Caco-2 (cell line): ENCODE measurements around the gene LMO1. TPM values are rescaled to one million over a fixed set of nuclear protein-coding genes. Genes with fewer than 3 reads are reported as not detected.
A peak's percentile ranks its signal among the peaks of the same experiment; 100 is the strongest.

Source experiments
- BruUV-seq: library from RNA; stranded (reverse); fragments of 400-500 nt; replicated peaks from 2 replicates; lab custom pipeline; 2021; lab: Mats Ljungman, UMichigan
- CTCF ChIA-PET: fragments of 300-600 bp; sonication (Branson Sonifier 250); formaldehyde crosslinking; loops from one replicate; lab custom pipeline; 2022; ENCODE audit warnings: antibody characterized with exemption; lab: Charles Lee
- POLR2A ChIA-PET: fragments of 300-600 bp; sonication (Branson Sonifier 250); formaldehyde crosslinking; loops from one replicate; lab custom pipeline; 2022; ENCODE audit warnings: antibody characterized with exemption; lab: Charles Lee
- DNase-seq, 2 experiments: peaks; one replicate each; pipeline versions ENCODE4 v3.0.0 to v3.0.0-alpha.2; 2020 to 2022
- H3K27me3 ChIP-seq: replicated peaks from 2 replicates; pipeline ENCODE4 v1.6.0; 2011; ENCODE audit warnings: low read length; ENCODE audit not compliant: control insufficient read depth, insufficient read depth
- H3K36me3 ChIP-seq: 2 replicates; pipeline ENCODE4 v1.5.1; 2011; ENCODE audit warnings: low read length; ENCODE audit not compliant: control insufficient read depth, insufficient read depth
- H3K4me1 ChIP-seq: fragments of 250-450 bp; sonication (Bioruptor Pico); 2 replicates; pipeline ENCODE4 v1.5.1; 2020; ENCODE audit warnings: mild to moderate bottlenecking
- H3K4me3 ChIP-seq: 2 replicates; pipeline ENCODE4 v1.5.1; 2011; ENCODE audit warnings: low read depth, mild to moderate bottlenecking, control low read depth, low read length
- H3K9me3 ChIP-seq: fragments of 250-450 bp; sonication (Bioruptor Pico); 2 replicates; pipeline ENCODE4 v1.5.1; 2020; ENCODE audit warnings: mild to moderate bottlenecking, moderate library complexity
- H3K27ac Mint-ChIP-seq: one replicate; pipeline ENCODE4 v1.8.0; 2022; ENCODE audit warnings: mixed read lengths; ENCODE audit not compliant: unreplicated experiment
- H3K27me3 Mint-ChIP-seq: one replicate; pipeline ENCODE4 v1.8.0; 2022; ENCODE audit warnings: mixed read lengths; ENCODE audit not compliant: insufficient read depth, unreplicated experiment
- H3K36me3 Mint-ChIP-seq: one replicate; pipeline ENCODE4 v1.8.0; 2022; ENCODE audit warnings: mild to moderate bottlenecking, mixed read lengths; ENCODE audit not compliant: insufficient read depth, unreplicated experiment
- H3K4me1 Mint-ChIP-seq: one replicate; pipeline ENCODE4 v1.8.0; 2022; ENCODE audit warnings: low read depth, mixed read lengths; ENCODE audit not compliant: unreplicated experiment
- H3K4me3 Mint-ChIP-seq: one replicate; pipeline ENCODE4 v1.8.0; 2022; ENCODE audit warnings: mild to moderate bottlenecking, moderate library complexity, mixed read lengths; ENCODE audit not compliant: unreplicated experiment
- H3K9me3 Mint-ChIP-seq: one replicate; pipeline ENCODE4 v1.8.0; 2022; ENCODE audit warnings: mixed read lengths; ENCODE audit not compliant: unreplicated experiment
- CTCF ChIP-seq, 2 experiments: fragments of 200-600 bp in 1 of 2; IDR thresholded peaks; 1 replicate in 1 of 2; 2 replicates in 1 of 2; pipeline versions ENCODE4 v1.5.1 to v1.8.0; 2011 to 2022; ENCODE audit warnings: antibody characterized with exemption in 1 of 2, control low read depth in 1 of 2, inconsistent platforms in 1 of 2, low read depth in 1 of 2, low read length in 1 of 2, mild to moderate bottlenecking in 1 of 2, moderate library complexity in 1 of 2; ENCODE audit not compliant: insufficient read depth in 1 of 2, severe bottlenecking in 1 of 2, unreplicated experiment in 1 of 2
- intact Hi-C: fragments of 100-400 bp; cut with micrococcal nuclease; formaldehyde crosslinking; loops from one replicate; pipeline ENCODE4 v1.10.0; 2022; ENCODE audit not compliant: unreplicated experiment
- total RNA-seq: library from RNA; stranded (reverse); gene quantifications from 2 replicates; pipeline ENCODE4 v1.2.3, GENCODE V29; 2022

Gene LMO1
- total RNA-seq, 1 experiment from 2014 or later, result not detected

DNA sequence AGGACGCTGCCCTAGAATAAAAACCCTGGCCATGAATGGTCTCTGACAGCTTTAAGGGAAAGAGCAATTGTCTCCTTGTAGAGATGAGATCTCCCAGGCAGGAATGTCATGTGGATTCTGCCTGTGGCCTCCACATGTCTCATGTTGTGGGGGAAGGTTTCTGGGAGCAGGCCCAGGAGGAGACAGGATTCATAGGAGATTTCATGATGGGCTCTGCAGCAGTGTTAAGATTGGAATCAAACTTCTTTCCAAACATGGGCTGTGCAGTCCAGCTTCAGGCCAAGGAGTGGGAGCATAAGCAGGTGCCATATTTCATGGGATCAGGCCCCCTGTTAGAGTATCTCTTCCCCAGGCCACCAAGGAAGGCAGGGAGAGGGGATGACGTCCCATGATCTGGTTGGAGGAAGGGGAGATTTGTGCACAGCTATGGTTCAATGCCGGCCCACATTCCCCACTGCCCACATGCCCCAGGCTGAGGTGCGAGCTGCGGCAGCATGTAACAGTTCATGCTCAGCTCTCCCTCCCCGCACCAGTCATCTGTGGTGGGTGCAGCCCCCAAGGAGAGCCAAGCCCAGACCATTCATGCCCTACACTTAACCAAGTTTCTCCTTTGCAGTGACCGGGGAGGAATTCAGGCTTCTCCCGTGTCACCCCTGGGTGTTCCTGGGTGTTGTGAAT lies 42.5 kb downstream of the LMO1 start:
- Histone ChIP-seq H3K27me3 (no peaks in the 10 kb centered on the region), H3K4me1 (no peaks in the 10 kb centered on the region), H3K36me3 (no peaks in the 10 kb centered on the region), H3K4me3 (no peak overlapping the region), H3K9me3 (no peaks in the 10 kb centered on the region)
- no peaks in the 10 kb centered on the region for H3K9me3 Mint-ChIP-seq
- ChIA-PET CTCF (interaction anchor here (0.6 to 1.7 kb wide), 3 partner anchors 13 to 346 kb away, joined by 3 to 9 read pairs (median 6); no protein-coding TSS in a partner anchor), POLR2A (no interaction called here)
- H3K27me3 Mint-ChIP-seq, result peaks cover 15% of the 10 kb centered on the region
- H3K36me3 Mint-ChIP-seq, result no peaks in the 10 kb centered on the region
- intact Hi-C loops, result no loop called here
- DNase-seq, result no peak
- TF ChIP-seq CTCF (IDR thresholded peaks at IDR 0.05; ENCODE audit: insufficient read depth in 1 of 2, low read depth in 1 of 2, low read length in 1 of 2, severe bottlenecking in 1 of 2, unreplicated experiment in 1 of 2), result no peak
- no peak overlapping the region for H3K27ac Mint-ChIP-seq
- no peak overlapping the region for H3K4me3 Mint-ChIP-seq
- no peaks in the 10 kb centered on the region for H3K4me1 Mint-ChIP-seq
- no TSS peak for BruUV-seq

GRCh38 chr11:8220261-8221045 lies 43.2 kb downstream of the LMO1 start:
- H3K4me1 Mint-ChIP-seq, result no peaks in the 10 kb centered on the region
- Histone ChIP-seq H3K27me3 (no peaks in the 10 kb centered on the region), H3K9me3 (no peaks in the 10 kb centered on the region), H3K36me3 (no peaks in the 10 kb centered on the region), H3K4me3 (no peak overlapping the region), H3K4me1 (no peaks in the 10 kb centered on the region)
- H3K36me3 Mint-ChIP-seq, result no peaks in the 10 kb centered on the region
- no peak for TF ChIP-seq CTCF (IDR thresholded peaks at IDR 0.05; ENCODE audit: insufficient read depth in 1 of 2, low read depth in 1 of 2, low read length in 1 of 2, severe bottlenecking in 1 of 2, unreplicated experiment in 1 of 2)
- H3K9me3 Mint-ChIP-seq, result no peaks in the 10 kb centered on the region
- DNase-seq, result no peak
- BruUV-seq, result no TSS peak
- intact Hi-C loops, result no loop called here
- ChIA-PET POLR2A (no interaction called here), CTCF (interaction anchor here (0.5 to 1.7 kb wide), 3 partner anchors 12 to 346 kb away, joined by 3 to 9 read pairs (median 6); no protein-coding TSS in a partner anchor)
- no peak overlapping the region for H3K4me3 Mint-ChIP-seq
- H3K27me3 Mint-ChIP-seq, result peaks cover 15% of the 10 kb centered on the region
- no peak overlapping the region for H3K27ac Mint-ChIP-seq

DNA sequence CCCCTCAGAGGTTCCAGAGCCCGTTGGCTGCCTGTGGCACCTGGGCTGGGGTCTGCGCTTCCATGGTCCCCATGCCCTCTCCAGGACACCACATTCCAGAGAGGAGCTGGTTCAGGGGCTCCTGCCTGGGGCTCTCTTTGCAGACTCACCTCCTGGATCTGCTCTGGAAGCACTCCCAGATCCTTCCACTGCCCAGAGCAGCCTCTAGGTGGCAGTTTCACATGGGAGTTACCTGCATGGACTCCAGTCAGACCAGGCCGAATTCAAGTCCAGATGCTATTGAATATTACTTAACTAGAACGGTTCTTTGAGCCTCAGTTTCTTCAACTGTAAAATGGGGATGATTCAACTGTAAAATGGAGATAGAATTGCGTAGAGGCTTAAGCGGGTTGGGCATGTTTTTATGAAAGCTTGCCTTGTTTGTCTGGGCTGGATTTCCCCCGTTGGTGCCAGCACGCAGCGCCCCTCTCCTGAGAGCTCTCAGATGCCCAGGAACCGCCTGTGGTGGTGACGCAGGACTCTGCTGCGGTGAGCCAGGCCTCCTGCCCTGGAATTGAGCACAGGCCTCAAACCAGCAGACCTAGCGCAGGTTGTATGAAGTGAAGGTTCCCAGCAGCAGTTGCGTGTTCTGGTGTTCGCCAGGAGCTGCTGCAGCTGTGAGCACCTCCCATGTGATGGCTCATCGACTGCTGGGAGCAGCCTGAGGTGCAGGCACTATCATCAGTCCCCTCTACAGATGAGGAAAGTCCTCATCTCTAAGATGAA lies 44.2 kb downstream of the LMO1 start:
- Histone ChIP-seq H3K9me3 (no peaks in the 10 kb centered on the region), H3K36me3 (no peaks in the 10 kb centered on the region), H3K27me3 (no peaks in the 10 kb centered on the region), H3K4me3 (no peak overlapping the region), H3K4me1 (no peaks in the 10 kb centered on the region)
- Mint-ChIP-seq H3K27me3 (peaks cover 14% of the 10 kb centered on the region), H3K4me3 (no peak overlapping the region), H3K36me3 (no peaks in the 10 kb centered on the region), H3K9me3 (no peaks in the 10 kb centered on the region), H3K27ac (no peak overlapping the region), H3K4me1 (no peaks in the 10 kb centered on the region)
- POLR2A ChIA-PET, result no interaction called here
- peak; percentile 66 to 79 for TF ChIP-seq CTCF (IDR thresholded peaks at IDR 0.05; ENCODE audit: insufficient read depth in 1 of 2, low read depth in 1 of 2, low read length in 1 of 2, severe bottlenecking in 1 of 2, unreplicated experiment in 1 of 2)
- peak; percentile 51 to 69 for DNase-seq
- CTCF ChIA-PET, result interaction anchor here (1.7 kb wide), 1 partner anchor 347 kb away, joined by 9 read pairs; no protein-coding TSS in a partner anchor
- BruUV-seq, result no TSS peak
- intact Hi-C loops, result no loop called here
